ENCODE results near the gene ENPP6. TPM values are rescaled to one million over a fixed set of nuclear protein-coding genes. Genes with fewer than 3 reads are reported as not detected.

Gene ENPP6
- total RNA-seq, 1 donor from 2014 or later: not detected

- no peak for DNase-seq (ENCODE audit: low read depth)
Observed at GRCh38 chr4:184192933-184193332, 24.7 kb downstream of the ENPP6 start.

- no peak for DNase-seq (ENCODE audit: low read depth)
Observed at GRCh38 chr4:184191267-184191666, 26.4 kb downstream of the ENPP6 start.

- no peak for DNase-seq (ENCODE audit: low read depth)
Observed at GRCh38 chr4:184190711-184191110, 27.0 kb downstream of the ENPP6 start.

GRCh38 chr4:184189966-184190365 is 27.7 kb downstream of the ENPP6 start:
- no peak for DNase-seq (ENCODE audit: low read depth)

- no peak for DNase-seq (ENCODE audit: low read depth)
Observed at GRCh38 chr4:184188443-184189400, 29.0 kb downstream of the ENPP6 start.

- DNase-seq (ENCODE audit: low read depth): no peak
Observed at GRCh38 chr4:184177271-184177670, 40.4 kb downstream of the ENPP6 start.

GRCh38 chr4:184174571-184175488 is 42.8 kb downstream of the ENPP6 start:
- no peak for DNase-seq (ENCODE audit: low read depth)

- DNase-seq (ENCODE audit: low read depth): peak; percentile 41
Observed at GRCh38 chr4:184171011-184171410, 46.7 kb downstream of the ENPP6 start.

- DNase-seq (ENCODE audit: low read depth): no peak
Observed at GRCh38 chr4:184169225-184169867, 48.3 kb downstream of the ENPP6 start.

- peak; percentile 67 for DNase-seq (ENCODE audit: low read depth)
Observed at GRCh38 chr4:184168406-184169019, 49.2 kb downstream of the ENPP6 start.

GRCh38 chr4:184167576-184167975 is 50.1 kb downstream of the ENPP6 start:
- no peak for DNase-seq (ENCODE audit: low read depth)

- no peak for DNase-seq (ENCODE audit: low read depth)
Observed at GRCh38 chr4:184166736-184167135, 50.9 kb downstream of the ENPP6 start.

GRCh38 chr4:184165291-184165690 is 52.4 kb downstream of the ENPP6 start:
- DNase-seq (ENCODE audit: low read depth): no peak

- DNase-seq (ENCODE audit: low read depth): peak; percentile 2
Observed at GRCh38 chr4:184163813-184164212, 53.9 kb downstream of the ENPP6 start.

- DNase-seq (ENCODE audit: low read depth): no peak
Observed at GRCh38 chr4:184162596-184162995, 55.1 kb downstream of the ENPP6 start.

GRCh38 chr4:184157322-184157721 is 60.4 kb downstream of the ENPP6 start:
- DNase-seq (ENCODE audit: low read depth): no peak

- DNase-seq (ENCODE audit: low read depth): no peak
Observed at GRCh38 chr4:184156163-184156920, 61.3 kb downstream of the ENPP6 start.

GRCh38 chr4:184154199-184154598 is 63.5 kb downstream of the ENPP6 start:
- no peak for DNase-seq (ENCODE audit: low read depth)

- no peak for DNase-seq (ENCODE audit: low read depth)
Observed at GRCh38 chr4:184153781-184154180, 63.9 kb downstream of the ENPP6 start.

- no peak for DNase-seq (ENCODE audit: low read depth)
Observed at GRCh38 chr4:184151988-184152485, 65.6 kb downstream of the ENPP6 start.
